ENCODE measurements around the gene FBXO40. TPM values are rescaled to one million over a fixed set of nuclear protein-coding genes. Genes with fewer than 3 reads are reported as not detected.
A peak's percentile ranks its signal among the peaks of the same experiment; 100 is the strongest.
"Not testable (repeated sequence)": the region's sequence is repeated elsewhere in the genome, so short reads cannot be mapped to it uniquely, and the experiment has no call there.

The FBXO40 gene, protein sequence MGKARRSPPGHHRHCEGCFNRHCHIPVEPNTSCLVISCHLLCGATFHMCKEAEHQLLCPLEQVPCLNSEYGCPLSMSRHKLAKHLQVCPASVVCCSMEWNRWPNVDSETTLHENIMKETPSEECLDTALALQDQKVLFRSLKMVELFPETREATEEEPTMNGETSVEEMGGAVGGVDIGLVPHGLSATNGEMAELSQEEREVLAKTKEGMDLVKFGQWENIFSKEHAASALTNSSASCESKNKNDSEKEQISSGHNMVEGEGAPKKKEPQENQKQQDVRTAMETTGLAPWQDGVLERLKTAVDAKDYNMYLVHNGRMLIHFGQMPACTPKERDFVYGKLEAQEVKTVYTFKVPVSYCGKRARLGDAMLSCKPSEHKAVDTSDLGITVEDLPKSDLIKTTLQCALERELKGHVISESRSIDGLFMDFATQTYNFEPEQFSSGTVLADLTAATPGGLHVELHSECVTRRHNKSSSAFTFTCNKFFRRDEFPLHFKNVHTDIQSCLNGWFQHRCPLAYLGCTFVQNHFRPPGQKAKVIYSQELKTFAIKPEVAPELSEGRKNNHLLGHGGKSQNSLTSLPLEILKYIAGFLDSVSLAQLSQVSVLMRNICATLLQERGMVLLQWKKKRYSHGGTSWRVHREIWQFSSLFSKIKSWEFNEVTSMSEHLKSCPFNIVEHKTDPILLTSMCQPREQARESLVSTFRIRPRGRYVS
- total RNA-seq = 0.83 TPM in 1 of 2 replicates, not detected in the other
- polyA plus RNA-seq (2012) = 0.10 TPM

DNA sequence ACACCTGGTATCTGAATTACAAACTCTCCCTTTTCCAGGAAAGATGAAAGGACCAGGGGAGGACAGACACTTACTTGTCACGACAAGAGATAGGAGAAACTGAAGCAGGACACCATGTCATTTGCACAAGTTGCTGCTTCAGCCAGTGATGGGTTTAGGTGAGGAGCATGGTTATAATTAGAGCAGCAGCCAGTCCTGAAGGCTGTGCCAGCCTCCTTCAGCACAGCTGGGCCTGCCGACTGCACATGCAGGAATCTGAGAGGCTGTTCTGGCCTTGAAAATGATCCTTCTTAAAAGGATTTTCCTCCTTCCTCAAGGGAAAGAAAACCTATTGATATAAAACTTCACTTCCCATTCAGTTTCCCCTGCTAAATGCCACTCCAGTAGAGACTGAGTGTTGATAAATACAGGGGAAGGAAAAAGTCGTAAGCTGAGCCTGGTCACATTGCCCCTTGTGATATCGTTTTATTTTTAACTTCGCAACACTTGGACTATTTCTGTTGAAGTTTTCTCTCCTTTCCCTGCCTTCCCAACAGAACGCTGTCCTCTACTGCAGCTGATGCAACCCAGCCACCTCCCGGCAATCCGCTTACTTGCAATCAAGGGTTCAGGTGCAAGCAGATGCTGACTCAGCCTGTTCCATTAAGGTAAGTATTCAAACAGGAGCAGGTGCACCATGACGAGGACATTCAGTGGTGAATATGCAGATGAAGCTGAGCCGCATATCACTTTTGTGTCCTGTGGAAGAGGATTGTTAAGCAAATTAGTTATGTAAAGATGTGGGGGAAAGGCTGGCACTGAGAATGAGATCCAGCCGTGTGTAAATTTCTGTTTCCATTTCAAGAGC is at the start of gene FBXO40:
Gene FBXO40, plus strand, starts transcription at position 524 of the 847 bp plus-strand sequence. CDS start 27,197 bp downstream, outside the sequence.
- peak; percentile 52 for DNase-seq (ENCODE audit: low read depth)

DNA sequence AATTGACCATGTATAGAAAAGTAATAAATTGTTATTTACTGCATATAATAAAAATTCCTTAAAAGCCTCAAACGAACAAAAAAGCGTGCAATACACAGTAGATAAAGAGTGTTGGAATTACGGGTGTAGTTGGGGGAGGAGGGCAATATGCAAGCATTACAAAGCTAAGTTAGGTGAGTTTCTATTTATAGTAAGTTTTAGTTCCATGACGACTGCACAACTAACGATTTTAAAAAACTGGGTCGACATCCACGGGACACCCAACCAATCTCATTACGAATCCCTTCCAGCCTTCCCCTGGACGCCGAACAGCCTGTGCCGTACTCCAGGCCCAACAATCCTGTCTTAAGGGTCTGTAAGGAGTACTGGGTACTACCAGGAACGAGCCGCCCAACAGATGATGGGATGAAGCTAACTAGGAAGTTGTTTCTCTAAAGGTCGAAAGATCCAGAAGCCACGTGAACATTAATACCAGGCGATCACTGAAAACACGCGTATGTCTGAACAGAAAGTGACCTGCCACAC is 48.1 kb upstream of the FBXO40 start:
- DNase-seq (ENCODE audit: low read depth) = peak; percentile 26

DNA sequence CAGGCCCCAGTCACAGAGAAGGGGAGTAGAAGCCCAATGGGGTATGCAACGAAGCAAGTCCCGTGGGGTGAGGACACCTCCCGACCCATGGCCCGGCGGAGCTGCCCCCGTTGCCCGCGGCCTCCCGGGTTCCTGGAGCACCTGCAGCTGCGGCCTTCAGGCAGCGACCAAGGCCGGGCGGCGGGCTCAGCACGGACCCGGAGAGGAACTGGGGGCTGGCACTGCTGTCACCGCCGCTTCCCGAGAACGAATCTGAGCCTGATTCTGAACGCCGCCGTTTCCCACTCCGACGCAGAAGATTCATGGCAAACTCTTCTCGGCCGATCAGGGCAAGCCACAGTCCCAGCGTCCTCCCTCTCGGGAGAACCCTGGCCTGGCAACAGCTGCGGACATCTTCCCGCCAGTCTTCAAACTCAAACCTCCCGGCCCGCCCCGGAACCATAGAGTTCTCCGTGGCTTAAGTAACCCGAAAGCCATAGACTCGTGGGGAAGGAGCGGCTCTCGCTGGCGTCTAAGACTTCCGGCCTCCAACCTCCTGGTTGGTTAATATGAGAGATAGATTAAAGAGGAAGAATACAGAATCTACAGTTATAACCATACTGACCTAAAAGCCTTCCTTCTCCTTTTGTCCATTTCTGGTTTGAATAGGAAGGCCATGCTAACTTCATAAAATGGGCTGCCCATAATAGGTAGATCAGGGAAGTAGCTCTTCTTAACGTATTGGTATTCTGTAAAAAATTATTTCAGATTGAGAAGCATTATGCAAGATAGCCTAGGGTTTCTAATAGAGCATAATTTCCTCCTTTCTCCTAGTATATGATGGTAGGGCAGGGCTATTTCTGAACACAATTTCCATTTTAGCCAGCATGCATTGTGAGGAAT is 47.4 kb upstream of the FBXO40 start, which contains the start of gene POLQ:
Gene POLQ, minus strand, starts transcription at position 415 of the 882 bp plus-strand sequence. Its CDS starts 111 bp downstream, at position 304.
- peak; percentile 97 for DNase-seq (ENCODE audit: low read depth)

DNA sequence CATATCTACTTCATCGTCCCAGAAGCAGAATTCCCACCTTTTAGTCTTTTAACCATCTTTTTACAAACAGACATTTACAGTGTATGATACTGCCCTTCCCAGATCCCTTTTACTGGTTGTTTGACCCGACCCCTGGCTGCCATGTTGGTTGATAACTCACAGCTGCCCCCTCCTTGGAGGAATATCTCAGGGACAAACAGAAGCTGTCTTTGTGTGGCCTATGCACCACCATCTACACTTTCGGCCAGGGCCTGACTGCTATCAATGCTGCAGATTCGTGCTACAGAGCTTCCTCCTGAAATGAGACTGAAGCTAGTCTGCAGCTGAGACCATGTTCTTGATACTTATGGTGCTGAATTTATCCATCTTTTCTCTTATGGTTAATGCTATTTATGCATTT is 40.8 kb upstream of the FBXO40 start:
- DNase-seq (ENCODE audit: low read depth) = peak; percentile 32

DNA sequence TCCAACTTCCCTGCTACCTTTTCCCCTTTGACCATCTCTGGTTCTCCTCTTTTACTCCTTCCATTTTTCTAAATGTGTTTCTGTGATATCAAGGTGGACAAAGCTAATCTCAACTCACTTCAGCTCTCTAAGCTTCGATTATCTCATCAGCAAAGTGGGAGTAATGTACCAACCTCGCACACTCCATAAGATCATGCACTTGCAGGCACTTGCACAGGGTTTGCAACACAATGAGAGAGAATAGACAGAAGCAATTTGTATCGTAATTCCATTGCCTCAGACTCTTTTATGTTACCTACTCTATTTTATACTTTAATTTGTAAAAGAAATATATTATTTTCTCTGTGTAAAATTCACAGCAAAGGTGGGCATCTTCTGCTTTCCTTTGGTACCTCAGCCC is 40.4 kb upstream of the FBXO40 start:
- DNase-seq (ENCODE audit: low read depth) = no peak

DNA sequence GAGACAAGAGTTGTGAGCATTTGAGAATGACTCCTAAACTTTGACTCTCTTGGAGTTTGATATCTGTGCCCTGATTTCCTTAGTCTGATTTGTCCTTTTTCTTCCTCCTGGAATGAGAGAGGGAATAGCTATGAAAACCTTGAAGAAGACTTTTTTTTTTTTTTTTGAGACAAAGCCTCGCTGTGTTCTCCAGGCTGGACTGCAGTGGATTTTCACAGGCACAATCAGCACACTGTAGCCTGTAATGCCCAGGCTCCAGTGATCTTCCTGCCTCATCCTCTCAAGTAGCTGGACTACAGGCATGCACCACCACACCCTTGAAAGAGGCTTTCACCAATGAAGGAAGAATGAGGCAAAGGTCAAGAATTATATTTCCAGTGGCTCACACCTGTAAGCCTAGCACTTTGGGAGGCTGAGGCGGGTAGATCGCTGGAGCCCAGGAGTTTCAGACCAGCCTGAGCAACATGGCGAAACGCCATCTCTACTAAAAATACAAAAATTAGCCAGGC is 35.7 kb upstream of the FBXO40 start:
- DNase-seq (ENCODE audit: low read depth) = no peak

DNA sequence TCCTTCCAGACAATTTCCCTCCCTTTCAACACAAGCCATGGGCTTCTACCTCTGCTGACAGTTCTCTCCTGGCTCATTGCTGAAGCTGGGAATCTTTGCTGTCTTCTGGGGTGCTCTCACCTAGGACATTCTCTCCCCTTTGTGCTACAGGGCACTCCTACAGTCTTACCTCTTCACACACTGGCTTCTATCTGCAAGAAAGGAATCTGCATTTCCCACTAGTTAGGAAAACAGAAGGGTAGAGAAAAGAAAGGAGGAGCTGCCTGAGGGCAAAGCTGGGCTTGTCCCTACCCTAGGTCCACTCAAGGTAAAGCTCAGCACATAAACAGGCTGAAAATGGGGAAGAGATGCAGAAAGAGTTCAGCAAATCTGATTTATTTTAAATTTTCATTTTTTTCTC is 31.0 kb upstream of the FBXO40 start:
- DNase-seq (ENCODE audit: low read depth) = no peak

DNA sequence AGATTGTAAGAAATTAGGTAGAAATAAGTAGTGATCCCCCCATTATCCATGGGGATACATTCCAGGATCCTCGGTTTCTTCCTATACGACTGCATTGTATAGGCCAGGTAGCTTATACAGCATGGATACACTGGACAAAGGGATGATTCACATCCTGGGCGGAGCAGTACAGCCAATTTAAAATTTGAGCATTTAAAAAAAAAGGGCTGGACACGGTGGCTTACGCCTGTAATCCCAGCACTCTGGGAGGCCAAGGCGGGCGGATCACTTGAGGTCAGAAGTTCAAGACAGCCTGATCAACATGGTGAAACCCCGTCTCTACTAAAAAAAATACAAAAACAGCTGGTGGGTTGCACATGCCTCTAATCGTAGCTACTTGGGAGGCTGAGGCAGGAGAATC is 26.4 kb upstream of the FBXO40 start:
- no peak for DNase-seq (ENCODE audit: low read depth)

DNA sequence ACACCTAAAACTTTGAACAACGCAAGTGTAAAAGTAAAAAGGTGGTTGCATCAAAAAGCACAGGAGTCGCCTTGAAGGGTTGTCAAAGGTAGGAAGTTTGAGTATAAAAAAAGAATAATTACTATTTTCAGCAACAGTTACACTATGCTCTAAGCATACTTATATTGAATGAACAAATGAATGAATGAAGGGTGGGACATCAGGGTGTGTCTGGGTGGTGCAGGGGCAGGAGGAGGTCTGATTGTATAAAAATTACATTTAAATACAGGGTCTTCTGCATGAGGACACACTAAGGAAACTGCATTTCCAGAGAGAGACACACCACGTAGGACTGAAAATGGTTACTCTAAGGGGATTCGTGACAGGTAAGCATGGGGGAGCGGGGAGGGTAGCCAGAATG is 25.5 kb upstream of the FBXO40 start, which contains the start of gene ARGFX:
Gene ARGFX, plus strand, starts transcription at position 301 of the 400 bp plus-strand sequence. CDS start 2,765 bp downstream, outside the sequence.
- no peak for DNase-seq (ENCODE audit: low read depth)

DNA sequence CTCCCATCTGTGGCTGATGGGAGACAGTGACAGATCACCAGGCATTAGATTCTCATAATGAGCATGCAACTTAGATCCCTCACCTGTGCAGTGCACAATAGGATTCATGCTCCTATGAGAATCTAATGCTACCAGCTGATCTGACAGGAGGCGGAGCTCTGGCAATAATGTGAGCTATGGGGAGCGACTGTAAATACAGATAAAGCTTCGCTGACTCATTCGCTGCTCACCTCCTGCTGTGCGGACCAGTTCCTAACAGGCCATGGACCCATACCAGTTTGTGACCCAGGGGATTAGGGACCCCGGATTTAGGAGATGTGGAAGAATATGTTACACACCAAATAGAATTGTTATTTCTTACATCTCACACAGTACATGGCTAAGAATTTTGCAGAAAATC is 18.7 kb upstream of the FBXO40 start:
- DNase-seq (ENCODE audit: low read depth) = no peak

DNA sequence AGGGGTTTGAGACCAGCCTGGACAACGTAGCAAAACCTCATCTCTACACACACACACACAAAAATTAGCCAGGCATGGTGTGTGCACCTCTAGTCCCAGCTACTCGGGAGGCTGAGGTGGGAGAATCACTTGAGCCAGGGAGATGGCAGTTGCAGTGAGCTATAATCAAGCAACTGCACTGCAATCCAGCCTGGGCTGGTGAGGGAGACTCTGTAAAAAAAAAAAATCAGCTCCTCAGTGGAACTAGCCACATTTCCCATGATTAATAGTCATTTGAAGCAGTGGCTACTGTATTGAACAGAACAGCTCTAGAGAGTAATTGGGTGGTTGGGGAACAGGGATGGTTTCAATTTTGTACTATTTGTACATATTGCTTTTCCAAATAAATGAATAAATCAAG is 11.5 kb upstream of the FBXO40 start:
- no peak for DNase-seq (ENCODE audit: low read depth)

DNA sequence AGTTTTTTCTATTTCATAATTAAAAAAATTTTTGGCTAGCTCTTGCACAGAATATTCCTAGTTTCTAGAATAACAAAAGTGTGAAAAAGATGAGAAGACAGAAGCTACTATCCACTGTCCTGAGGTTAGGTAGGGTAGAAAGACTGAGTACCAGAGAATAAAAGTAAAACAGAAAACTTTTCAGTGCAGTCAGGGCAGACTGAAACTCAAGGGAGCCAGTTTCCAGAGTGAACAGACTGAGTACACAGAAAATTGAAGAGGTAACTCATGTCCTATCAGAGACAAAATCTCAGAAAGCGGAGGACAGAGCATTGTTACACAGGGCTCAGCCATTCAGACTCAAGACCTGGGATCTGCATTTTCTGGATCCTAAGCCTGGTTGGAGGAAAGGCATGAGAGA is 8.8 kb upstream of the FBXO40 start:
- no peak for DNase-seq (ENCODE audit: low read depth)

DNA sequence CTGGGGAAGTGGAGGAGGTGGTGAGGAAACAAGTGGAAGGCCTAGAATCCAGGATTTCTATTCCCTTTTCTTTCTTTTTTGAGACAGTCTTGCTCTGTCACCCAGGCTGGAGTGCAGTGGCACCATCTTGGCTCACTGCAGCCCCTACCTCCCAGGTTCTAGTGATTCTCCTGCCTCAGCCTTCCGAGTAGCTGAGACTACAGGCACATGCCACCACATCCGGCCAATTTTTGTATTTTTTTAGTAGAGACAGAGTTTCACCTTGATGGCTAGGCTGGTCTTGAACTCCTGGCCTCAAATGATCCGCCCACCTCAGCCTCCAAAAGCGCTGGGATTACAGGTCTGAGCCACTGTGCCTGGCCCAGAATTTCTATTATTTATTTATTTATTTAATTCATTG is 627 bp downstream of the FBXO40 start:
- DNase-seq (ENCODE audit: low read depth) = not testable (repeated sequence)

DNA sequence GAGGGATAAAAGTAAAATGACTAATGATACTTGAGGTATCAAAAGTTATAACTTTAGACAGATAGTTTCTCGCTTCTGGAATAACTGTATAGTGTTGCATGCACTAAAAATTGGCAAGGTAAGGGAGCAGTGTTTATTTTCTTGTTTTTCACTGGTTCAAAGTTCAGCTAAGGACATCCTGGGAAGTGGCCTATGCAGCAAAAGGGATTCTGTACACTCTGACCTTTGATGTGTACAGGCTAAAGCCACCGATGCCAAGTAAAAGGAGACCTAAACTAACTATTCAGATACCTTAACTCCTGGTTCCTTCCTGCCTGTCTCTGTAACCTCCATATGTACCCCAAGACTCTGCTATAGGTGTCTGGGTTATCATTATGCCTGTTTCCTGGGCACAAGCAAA is 1.7 kb downstream of the FBXO40 start:
- DNase-seq (ENCODE audit: low read depth) = no peak

DNA sequence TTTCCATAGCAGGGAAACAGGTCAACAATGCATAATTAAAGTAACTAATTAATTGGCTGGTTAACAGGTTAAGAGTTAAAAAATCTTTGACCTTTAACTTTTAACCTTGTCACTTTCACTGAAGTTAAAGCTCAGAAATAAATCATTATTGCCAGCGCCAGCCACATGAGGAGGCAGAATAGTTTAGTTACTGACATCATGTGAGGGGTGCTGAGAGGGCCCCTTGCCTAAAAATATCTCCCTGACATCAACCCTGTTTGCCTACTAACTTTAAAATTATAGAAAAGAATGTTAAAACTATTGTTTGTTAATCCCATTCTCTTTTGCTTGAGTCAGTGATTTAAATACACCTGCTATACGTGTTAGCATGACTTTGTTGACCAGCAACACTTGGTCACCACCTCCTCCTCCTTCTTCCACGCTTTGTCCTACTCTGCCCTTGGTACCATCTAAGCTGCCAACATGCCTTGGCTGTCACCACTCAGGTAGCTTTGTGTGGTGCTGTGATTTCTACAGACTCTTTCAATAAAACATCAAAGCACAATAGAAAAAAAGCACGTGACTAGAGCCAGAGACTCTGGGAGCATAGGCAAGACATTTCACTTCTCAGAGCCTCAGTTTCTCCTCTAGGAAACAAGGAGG is 2.7 kb downstream of the FBXO40 start:
- DNase-seq (ENCODE audit: low read depth) = no peak

DNA sequence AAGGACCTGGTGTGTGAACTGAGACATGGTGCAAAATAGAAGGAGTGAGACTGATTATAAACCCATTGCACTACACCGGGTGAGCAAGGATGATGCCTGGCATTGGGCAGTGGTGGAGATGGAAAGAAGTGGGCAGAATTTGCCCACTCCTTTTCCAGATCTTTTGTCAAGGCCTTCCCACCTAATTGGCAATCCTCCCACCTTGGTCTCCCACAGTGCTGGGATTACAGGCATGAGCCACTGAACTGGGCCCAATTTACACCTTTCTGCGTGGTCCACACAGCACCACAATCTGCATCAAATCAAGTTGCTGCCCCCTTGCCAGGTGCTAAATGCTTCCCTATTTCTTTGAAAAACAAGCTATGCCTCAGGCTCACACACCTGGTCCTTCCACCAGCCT is 5.4 kb downstream of the FBXO40 start:
- no peak for DNase-seq (ENCODE audit: low read depth)

DNA sequence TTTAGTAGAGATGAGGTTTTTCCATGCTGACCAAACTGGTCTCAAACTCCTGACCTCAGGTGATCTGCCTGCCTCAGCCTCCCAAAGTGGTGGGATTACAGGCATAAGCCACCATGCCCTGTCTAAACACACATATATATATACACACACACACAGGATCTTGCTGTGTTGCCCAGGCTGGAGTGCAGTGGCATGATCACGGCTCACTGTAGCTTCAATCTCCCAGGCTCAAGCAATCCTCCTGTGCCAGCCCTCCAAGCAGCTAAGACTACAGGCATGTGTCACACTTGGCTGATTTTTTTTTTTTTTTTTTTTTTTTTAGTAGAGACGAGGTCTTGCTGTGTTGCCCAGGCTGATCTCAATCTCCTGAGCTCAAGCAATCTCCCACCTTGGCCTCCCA is 6.7 kb downstream of the FBXO40 start:
- DNase-seq (ENCODE audit: low read depth) = not testable (repeated sequence)

DNA sequence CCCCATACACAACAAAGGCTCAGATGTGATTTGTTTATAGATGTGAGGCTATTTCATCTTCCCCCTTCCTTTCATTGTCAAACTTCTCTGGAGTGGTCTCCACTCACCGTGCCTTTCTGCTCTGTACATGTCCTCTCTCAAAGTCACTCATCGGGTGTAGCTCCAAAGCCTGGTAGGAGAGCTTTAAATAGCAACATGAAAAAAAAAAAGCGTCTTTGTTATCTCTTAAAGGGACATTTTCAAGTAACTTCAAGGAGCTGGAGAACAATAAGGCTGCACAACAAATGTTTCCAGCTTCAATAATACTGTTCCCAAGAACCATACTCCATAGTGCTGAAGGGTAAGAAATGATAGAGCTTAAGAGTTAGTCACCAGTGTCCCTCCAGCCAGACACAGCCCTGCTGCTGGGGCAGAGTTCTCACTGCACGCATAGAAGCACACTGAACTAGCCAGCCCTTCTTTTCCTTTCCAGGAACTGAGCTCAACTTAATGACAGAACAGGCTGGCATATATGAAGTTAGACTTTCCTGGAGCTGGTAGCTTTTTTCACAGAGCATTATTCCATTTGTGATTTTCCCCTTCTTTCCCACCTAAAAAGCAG is 8.1 kb downstream of the FBXO40 start:
- no peak for DNase-seq (ENCODE audit: low read depth)

DNA sequence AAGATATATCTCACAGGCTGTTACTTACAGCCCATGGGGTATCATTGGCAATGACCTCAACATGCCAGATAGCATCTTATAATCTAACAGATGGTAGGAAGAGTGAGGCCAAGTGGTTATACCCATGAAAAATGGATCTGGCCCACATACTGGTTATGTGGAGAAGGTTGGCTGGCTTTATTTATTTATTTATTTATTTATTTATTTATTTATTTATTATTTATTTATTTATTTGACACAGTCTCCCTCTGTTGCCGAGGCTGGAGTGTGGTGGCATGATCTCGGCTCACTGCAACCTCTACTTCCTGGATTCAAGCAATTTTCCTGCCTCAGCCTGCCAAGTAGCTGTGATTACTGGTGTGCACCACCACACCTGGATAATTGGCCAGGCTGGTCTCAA is 11.6 kb downstream of the FBXO40 start:
- no peak for DNase-seq (ENCODE audit: low read depth)
